GM23338 (cell line): Measurements from ENCODE around the gene GPX7. TPM values are rescaled to one million over a fixed set of nuclear protein-coding genes. Genes with fewer than 3 reads are reported as not detected.
"Not testable (repeated sequence)": the region's sequence is repeated elsewhere in the genome, so short reads cannot be mapped to it uniquely, and the experiment has no call there.

Experiments
- ATAC-seq: fragments of 200-7000 bp; cut with Tn5 transposase; 3 replicates; pipeline ENCODE4 v1.9.1; 2020
- DNase-seq: peaks from one replicate; pipeline ENCODE4 v3.0.0-alpha.2; 2015; ENCODE audit warnings: low spot score
- H2AFZ ChIP-seq: fragments of 200-600 bp; sonication (generic); 2 replicates; pipeline ENCODE4 v1.8.0; 2016; ENCODE audit warnings: antibody characterized with exemption, mild to moderate bottlenecking, moderate library complexity
- H3F3A ChIP-seq: fragments of 200-600 bp; sonication (generic); replicated peaks from 2 replicates; pipeline ENCODE4 v1.8.0; 2017; ENCODE audit warnings: antibody characterized with exemption, mixed run types, low read depth
- H3K27ac ChIP-seq: fragments of 200-600 bp; sonication (generic); 2 replicates; pipeline ENCODE4 v1.6.1; 2016; ENCODE audit warnings: low read depth
- H3K27me3 ChIP-seq: fragments of 200-600 bp; sonication (generic); 2 replicates; pipeline ENCODE4 v1.8.0; 2016; ENCODE audit warnings: mild to moderate bottlenecking, mixed run types, moderate library complexity; ENCODE audit not compliant: insufficient read depth
- H3K36me3 ChIP-seq: fragments of 200-600 bp; sonication (generic); 2 replicates; pipeline ENCODE4 v1.8.0; 2016; ENCODE audit warnings: mild to moderate bottlenecking; ENCODE audit not compliant: insufficient read depth
- H3K4me1 ChIP-seq: fragments of 200-600 bp; sonication (generic); 2 replicates; pipeline ENCODE4 v1.8.0; 2016; ENCODE audit warnings: mild to moderate bottlenecking, moderate library complexity; ENCODE audit not compliant: insufficient read depth
- H3K4me2 ChIP-seq: fragments of 200-600 bp; sonication (generic); 2 replicates; pipeline ENCODE4 v1.7.1; 2017; ENCODE audit warnings: mixed run types
- H3K4me3 ChIP-seq: fragments of 200-600 bp; sonication (generic); 2 replicates; pipeline ENCODE4 v1.6.1; 2016; ENCODE audit warnings: mixed run types
- H3K79me2 ChIP-seq: fragments of 200-600 bp; sonication (generic); replicated peaks from 2 replicates; pipeline ENCODE4 v1.8.0; 2017; ENCODE audit warnings: mild to moderate bottlenecking; ENCODE audit not compliant: insufficient read depth
- H3K9me2 ChIP-seq: fragments of 200-600 bp; sonication (generic); 2 replicates; pipeline ENCODE4 v1.8.0; 2017; ENCODE audit not compliant: insufficient read depth
- H4K20me1 ChIP-seq: fragments of 200-600 bp; sonication (generic); replicated peaks from 2 replicates; pipeline ENCODE4 v1.8.0; 2017; ENCODE audit warnings: mild to moderate bottlenecking; ENCODE audit not compliant: insufficient read depth
- H3K27ac Mint-ChIP-seq: 2 replicates; pipeline ENCODE4 v1.8.0; 2020; ENCODE audit warnings: inconsistent platforms, mild to moderate bottlenecking, moderate library complexity, mixed read lengths
- H3K27me3 Mint-ChIP-seq: 3 replicates; pipeline ENCODE4 v1.8.0; 2022; ENCODE audit warnings: low read depth, mild to moderate bottlenecking, moderate library complexity, mixed read lengths, inconsistent platforms; ENCODE audit not compliant: insufficient read depth, poor library complexity
- H3K36me3 Mint-ChIP-seq: 3 replicates; pipeline ENCODE4 v1.8.0; 2021; ENCODE audit warnings: low read depth, mild to moderate bottlenecking, inconsistent platforms, moderate library complexity, mixed read lengths
- H3K4me1 Mint-ChIP-seq: 3 replicates; pipeline ENCODE4 v1.8.0; 2020; ENCODE audit warnings: mild to moderate bottlenecking, inconsistent platforms, mixed read lengths
- H3K4me3 Mint-ChIP-seq: 3 replicates; pipeline ENCODE4 v1.8.0; 2021; ENCODE audit warnings: moderate library complexity, mild to moderate bottlenecking, inconsistent platforms, mixed read lengths
- H3K9me3 Mint-ChIP-seq: 3 replicates; pipeline ENCODE4 v1.8.0; 2020; ENCODE audit warnings: moderate library complexity, mild to moderate bottlenecking, inconsistent platforms, mixed read lengths
- CREB1 ChIP-seq: fragments of 250-450 bp; sonication (Bioruptor Pico); IDR thresholded peaks from 2 replicates; pipeline ENCODE4 v1.5.0; 2020; ENCODE audit warnings: low read depth, mild to moderate bottlenecking, moderate library complexity
- JUNB ChIP-seq: IDR thresholded peaks from one replicate; pipeline ENCODE4 v1.6.1; 2016; ENCODE audit warnings: antibody characterized with exemption; ENCODE audit not compliant: unreplicated experiment
- NANOG ChIP-seq: IDR thresholded peaks from 2 replicates; pipeline ENCODE4 v1.6.1; 2016; ENCODE audit warnings: antibody characterized with exemption, borderline replicate concordance
- polyA plus RNA-seq: library from polyadenylated mRNA; unstranded; fragments of >200 nt; fragmentation: Nextera tagmentation; extraction: Ambion mirVana; gene quantifications from 2 replicates; pipeline ENCODE4 v1.2.1, GENCODE V29; 2016
- total RNA-seq: library from RNA; depleted of rRNA; stranded (reverse); fragments of >200 nt; shearing (Covaris generic); gene quantifications from 2 replicates; pipeline ENCODE4 v1.2.3, GENCODE V29; 2014
- TF ChIP-seq, protein P1 (sequence below): fragments of 250-450 bp; sonication (Bioruptor Pico); IDR thresholded peaks from 2 replicates; pipeline ENCODE4 v1.5.0; 2020; ENCODE audit warnings: mild to moderate bottlenecking, moderate library complexity

Gene GPX7
- total and polyA plus RNA-seq, 2 experiments from 2014 or later, result 12.8 to 20.9 TPM

DNA sequence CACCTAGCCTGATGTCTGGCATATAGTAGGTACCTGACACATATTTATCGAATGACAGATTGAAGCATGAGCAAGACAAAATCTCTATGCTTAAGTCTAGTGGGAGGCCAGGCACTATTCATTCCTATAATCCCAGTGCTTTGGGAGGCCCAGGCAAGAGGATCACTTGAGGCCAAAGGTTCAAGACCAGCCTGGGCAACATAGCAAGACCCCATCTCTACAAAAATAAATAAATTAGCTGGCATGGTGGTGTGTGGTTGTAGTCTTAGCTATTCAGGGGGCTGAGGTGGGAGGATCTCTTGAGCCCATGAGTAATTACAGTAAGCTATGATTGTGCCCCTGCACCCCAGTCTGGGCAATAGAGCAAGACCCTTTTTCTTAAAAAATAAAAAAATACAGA is 26.1 kb upstream of the GPX7 start (continued):
- TF ChIP-seq, protein P1, sequence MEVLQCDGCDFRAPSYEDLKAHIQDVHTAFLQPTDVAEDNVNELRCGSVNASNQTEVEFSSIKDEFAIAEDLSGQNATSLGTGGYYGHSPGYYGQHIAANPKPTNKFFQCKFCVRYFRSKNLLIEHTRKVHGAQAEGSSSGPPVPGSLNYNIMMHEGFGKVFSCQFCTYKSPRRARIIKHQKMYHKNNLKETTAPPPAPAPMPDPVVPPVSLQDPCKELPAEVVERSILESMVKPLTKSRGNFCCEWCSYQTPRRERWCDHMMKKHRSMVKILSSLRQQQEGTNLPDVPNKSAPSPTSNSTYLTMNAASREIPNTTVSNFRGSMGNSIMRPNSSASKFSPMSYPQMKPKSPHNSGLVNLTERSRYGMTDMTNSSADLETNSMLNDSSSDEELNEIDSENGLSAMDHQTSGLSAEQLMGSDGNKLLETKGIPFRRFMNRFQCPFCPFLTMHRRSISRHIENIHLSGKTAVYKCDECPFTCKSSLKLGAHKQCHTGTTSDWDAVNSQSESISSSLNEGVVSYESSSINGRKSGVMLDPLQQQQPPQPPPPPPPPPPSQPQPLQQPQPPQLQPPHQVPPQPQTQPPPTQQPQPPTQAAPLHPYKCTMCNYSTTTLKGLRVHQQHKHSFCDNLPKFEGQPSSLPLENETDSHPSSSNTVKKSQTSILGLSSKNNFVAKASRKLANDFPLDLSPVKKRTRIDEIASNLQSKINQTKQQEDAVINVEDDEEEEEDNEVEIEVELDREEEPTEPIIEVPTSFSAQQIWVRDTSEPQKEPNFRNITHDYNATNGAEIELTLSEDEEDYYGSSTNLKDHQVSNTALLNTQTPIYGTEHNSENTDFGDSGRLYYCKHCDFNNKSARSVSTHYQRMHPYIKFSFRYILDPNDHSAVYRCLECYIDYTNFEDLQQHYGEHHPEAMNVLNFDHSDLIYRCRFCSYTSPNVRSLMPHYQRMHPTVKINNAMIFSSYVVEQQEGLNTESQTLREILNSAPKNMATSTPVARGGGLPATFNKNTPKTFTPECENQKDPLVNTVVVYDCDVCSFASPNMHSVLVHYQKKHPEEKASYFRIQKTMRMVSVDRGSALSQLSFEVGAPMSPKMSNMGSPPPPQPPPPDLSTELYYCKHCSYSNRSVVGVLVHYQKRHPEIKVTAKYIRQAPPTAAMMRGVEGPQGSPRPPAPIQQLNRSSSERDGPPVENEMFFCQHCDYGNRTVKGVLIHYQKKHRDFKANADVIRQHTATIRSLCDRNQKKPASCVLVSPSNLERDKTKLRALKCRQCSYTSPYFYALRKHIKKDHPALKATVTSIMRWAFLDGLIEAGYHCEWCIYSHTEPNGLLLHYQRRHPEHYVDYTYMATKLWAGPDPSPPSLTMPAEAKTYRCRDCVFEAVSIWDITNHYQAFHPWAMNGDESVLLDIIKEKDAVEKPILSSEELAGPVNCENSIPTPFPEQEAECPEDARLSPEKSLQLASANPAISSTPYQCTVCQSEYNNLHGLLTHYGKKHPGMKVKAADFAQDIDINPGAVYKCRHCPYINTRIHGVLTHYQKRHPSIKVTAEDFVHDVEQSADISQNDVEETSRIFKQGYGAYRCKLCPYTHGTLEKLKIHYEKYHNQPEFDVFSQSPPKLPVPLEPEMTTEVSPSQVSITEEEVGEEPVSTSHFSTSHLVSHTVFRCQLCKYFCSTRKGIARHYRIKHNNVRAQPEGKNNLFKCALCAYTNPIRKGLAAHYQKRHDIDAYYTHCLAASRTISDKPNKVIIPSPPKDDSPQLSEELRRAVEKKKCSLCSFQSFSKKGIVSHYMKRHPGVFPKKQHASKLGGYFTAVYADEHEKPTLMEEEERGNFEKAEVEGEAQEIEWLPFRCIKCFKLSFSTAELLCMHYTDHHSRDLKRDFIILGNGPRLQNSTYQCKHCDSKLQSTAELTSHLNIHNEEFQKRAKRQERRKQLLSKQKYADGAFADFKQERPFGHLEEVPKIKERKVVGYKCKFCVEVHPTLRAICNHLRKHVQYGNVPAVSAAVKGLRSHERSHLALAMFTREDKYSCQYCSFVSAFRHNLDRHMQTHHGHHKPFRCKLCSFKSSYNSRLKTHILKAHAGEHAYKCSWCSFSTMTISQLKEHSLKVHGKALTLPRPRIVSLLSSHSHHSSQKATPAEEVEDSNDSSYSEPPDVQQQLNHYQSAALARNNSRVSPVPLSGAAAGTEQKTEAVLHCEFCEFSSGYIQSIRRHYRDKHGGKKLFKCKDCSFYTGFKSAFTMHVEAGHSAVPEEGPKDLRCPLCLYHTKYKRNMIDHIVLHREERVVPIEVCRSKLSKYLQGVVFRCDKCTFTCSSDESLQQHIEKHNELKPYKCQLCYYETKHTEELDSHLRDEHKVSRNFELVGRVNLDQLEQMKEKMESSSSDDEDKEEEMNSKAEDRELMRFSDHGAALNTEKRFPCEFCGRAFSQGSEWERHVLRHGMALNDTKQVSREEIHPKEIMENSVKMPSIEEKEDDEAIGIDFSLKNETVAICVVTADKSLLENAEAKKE (CRISPR knock-in tag), result no peak

DNA sequence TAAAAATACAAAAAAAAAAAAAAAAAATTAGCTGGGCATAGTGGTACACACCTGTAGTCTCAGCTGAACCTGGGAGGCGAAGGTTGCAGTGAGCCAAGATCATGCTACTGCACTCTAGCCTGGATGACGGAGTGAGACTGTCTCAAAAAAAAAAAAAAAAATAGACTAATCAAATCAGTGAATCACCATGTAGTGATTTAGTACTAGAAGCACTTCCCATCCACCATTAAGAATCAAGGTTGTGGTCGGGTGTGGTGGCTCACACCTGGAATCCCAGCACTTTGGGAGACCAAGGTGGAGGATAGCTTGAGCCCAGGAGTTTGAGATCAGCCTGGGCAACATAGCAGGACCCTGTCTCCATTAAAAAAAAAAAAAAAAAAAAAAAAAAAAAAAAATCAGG is 24.1 kb upstream of the GPX7 start:
- not testable (repeated sequence) for H3K79me2 ChIP-seq, H3F3A ChIP-seq, H3K4me2 ChIP-seq, H3K4me1 Mint-ChIP-seq, H3K27ac ChIP-seq, H3K4me3 Mint-ChIP-seq, H3K36me3 Mint-ChIP-seq, DNase-seq, H3K9me2 ChIP-seq, H3K36me3 ChIP-seq, H3K27me3 Mint-ChIP-seq, H2AFZ ChIP-seq, H3K27ac Mint-ChIP-seq, H3K4me1 ChIP-seq, H3K27me3 ChIP-seq, H3K9me3 Mint-ChIP-seq, H3K4me3 ChIP-seq, ATAC-seq, H4K20me1 ChIP-seq

DNA sequence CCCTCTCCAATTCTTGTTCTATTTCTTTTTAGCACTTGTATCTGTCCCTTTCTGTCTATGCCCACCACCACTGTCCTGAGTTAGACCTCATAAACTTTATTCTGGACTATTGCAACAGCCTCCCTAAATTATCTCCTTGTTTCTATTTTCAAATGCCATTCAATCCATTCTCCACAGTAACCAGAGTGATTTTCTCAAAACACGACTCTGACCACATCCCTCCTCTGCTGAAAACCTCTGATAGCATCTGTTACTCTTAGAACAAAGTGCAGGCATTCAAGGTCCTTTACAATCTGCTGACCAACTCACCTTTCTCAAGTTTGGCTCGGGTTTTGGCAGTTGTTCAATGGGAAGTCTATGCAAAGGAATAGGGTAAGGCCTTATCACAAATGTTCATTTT is 22.8 kb upstream of the GPX7 start:
- Histone ChIP-seq H3K79me2 (no peaks in the 10 kb centered on the region), H3K27ac (no peak overlapping the region), H4K20me1 (no peaks in the 10 kb centered on the region; the same call in 1 of the 2 replicates), H2AFZ (no peak overlapping the region), H3F3A (no peaks in the 10 kb centered on the region), H3K27me3 (no peaks in the 10 kb centered on the region), H3K9me2 (no peaks in the 10 kb centered on the region), H3K36me3 (no peaks in the 10 kb centered on the region), H3K4me2 (no peak overlapping the region), H3K4me3 (no peak overlapping the region), H3K4me1 (no peaks in the 10 kb centered on the region)
- ATAC-seq, result no peak
- Mint-ChIP-seq H3K27me3 (no peaks in the 10 kb centered on the region), H3K9me3 (no peaks in the 10 kb centered on the region), H3K27ac (no peak overlapping the region), H3K4me1 (no peaks in the 10 kb centered on the region), H3K4me3 (no peak overlapping the region), H3K36me3 (no peaks in the 10 kb centered on the region)
- DNase-seq, result no peak
- TF ChIP-seq JUNB (no peak), CREB1 (CRISPR knock-in tag) (no peak), NANOG (no peak)
- TF ChIP-seq, protein P1 (CRISPR knock-in tag), result no peak
